ENCODE data around the gene DOC2A.
"Not testable (repeated sequence)": the region's sequence is repeated elsewhere in the genome, so short reads cannot be mapped to it uniquely, and the experiment has no call there.

DOC2A gene

GRCh38 chr16:30024451-30024850 lies 13.6 kb upstream of the DOC2A start:
- TF ChIP-seq TAF1 (IDR thresholded peaks at IDR 0.05; ENCODE audit: borderline replicate concordance, low read depth, low read length), result no peak
- FAIRE-seq (no peak), DNase-seq (ENCODE audit: insufficient read length) (no peak)

DNA sequence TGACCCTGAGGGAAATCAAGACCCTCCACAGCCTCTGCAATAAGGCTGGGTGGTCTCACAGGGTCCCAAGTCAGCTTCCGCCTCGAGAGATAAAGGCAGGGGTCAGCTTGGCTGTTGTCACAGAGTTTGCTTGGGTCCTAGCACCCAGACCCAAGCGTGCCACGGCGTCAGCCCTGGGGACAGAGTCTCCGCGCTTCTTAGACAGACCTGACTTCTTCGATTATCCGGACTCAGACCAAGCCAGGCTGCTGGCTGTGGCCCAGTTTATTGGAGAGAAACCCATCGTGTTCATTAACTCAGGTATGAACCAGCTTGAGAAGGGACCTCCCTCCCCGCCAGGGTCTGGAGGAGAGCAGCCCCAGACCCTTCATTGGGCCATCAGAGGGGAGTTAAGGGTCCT lies 12.8 kb upstream of the DOC2A start:
- FAIRE-seq (no peak), DNase-seq (ENCODE audit: insufficient read length) (no peak)
- TF ChIP-seq POLR2A (IDR thresholded peaks at IDR 0.05; ENCODE audit: low read depth, low read length) (no peak), TAF1 (IDR thresholded peaks at IDR 0.05; ENCODE audit: borderline replicate concordance, low read depth, low read length) (no peak), POLR2AphosphoS5 (IDR thresholded peaks at IDR 0.05; ENCODE audit: low read depth, low read length) (no peak)

DNA sequence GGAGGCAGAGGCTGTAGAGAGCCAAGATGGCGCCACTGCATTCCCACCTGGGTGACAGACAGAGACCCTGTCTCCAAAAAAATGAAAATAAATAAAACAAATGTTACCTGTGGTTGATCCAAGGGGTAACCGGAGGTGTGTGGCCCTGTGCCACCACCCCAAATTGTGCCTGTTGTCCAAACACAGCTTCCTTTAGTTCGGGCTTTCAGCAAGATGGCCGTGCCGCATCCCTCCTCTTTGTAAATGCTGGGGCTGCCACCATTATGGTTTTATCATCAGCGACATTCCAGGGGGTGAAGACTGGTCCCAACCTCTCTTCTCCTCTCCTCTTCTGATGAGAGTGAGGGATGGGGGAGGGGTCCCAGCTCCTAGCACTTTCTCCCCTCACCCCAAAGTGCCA lies 12.1 kb upstream of the DOC2A start, which contains the start of gene C16orf92:
Gene C16orf92 (plus strand): TSS at position 312 of the 400 bp plus-strand sequence. CDS start 143 bp downstream, outside the sequence.
- no peak for DNase-seq (ENCODE audit: insufficient read length)
- TF ChIP-seq TAF1 (IDR thresholded peaks at IDR 0.05; ENCODE audit: borderline replicate concordance, low read depth, low read length), result no peak
- no peak for TF ChIP-seq POLR2AphosphoS5 (IDR thresholded peaks at IDR 0.05; ENCODE audit: low read depth, low read length)
- TF ChIP-seq POLR2A (IDR thresholded peaks at IDR 0.05; ENCODE audit: low read depth, low read length), result no peak
- no peak for FAIRE-seq

GRCh38 chr16:30018731-30019158 lies 7.9 kb upstream of the DOC2A start:
- no peak for DNase-seq (ENCODE audit: insufficient read length)
- TF ChIP-seq TAF1 (IDR thresholded peaks at IDR 0.05; ENCODE audit: borderline replicate concordance, low read depth, low read length) (no peak), POLR2A (IDR thresholded peaks at IDR 0.05; ENCODE audit: low read depth, low read length) (no peak), POLR2AphosphoS5 (IDR thresholded peaks at IDR 0.05; ENCODE audit: low read depth, low read length) (no peak)
- FAIRE-seq, result no peak

- not testable (repeated sequence) for FAIRE-seq; DNase-seq (ENCODE audit: insufficient read length)
These were observed 7.1 kb upstream of the DOC2A start for GRCh38 chr16:30017937-30018336.

DNA sequence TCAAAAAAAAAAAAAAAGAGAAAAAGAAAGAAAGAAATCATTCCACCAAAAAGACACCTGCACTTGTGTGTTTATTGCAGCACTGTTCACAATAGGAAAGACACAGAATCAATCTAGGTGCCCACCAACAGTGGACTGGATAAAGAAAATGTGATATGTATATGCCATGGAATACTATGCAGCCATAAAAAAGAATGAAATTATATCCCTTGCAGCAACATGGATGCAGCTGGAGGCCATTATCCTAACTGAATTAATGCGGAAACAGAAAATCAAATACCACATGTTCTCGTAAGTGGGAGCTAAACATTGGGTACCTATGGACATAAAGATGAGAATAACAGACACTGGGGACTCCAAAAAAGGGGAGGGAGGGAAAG lies 6.4 kb upstream of the DOC2A start:
- FAIRE-seq, result no peak

DNA sequence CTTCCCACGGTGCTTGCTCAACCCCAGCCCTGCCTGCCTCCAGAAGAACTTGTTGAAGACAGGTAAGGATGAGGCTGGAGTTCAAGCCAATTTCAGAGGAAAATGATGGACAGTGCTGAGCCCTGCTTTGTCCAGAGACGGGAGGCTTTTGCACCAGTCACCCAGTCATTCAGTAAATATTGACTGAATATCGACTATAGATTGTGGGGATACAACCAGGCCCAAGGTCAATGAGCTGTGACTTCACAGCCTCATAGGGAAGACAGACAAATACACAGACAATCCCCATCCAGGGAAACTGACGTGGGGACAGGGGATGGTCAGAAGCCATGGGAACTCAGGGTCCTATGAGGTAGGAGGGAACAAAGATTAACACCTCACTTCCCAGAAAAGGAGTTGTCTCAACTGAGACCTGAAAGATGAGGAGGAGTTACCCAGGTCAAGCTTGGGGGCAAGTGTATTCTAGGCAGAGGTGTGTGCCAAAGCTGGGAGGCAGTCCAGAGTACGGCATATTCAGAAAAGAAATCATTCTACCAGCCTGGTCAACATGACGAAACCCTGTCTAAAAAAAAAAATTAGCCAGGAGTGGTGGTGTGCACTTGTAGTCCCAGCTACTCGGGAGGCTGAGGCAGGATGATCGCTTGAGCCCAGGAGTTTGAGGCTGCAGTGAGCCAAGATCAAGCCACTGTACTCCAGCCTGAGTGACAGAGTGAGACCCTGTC lies 5.9 kb upstream of the DOC2A start:
- FAIRE-seq, result no peak
- TF ChIP-seq TAF1 (IDR thresholded peaks at IDR 0.05; ENCODE audit: borderline replicate concordance, low read depth, low read length) (no peak), POLR2AphosphoS5 (IDR thresholded peaks at IDR 0.05; ENCODE audit: low read depth, low read length) (no peak), POLR2A (IDR thresholded peaks at IDR 0.05; ENCODE audit: low read depth, low read length) (no peak)

More for the DNA sequence above, 6.4 kb upstream of the DOC2A start:
- no peak for TF ChIP-seq POLR2AphosphoS5 (IDR thresholded peaks at IDR 0.05; ENCODE audit: low read depth, low read length)
- no peak for DNase-seq (ENCODE audit: insufficient read length)

GRCh38 chr16:30015450-30015849 lies 4.6 kb upstream of the DOC2A start:
- not testable (repeated sequence) for FAIRE-seq; DNase-seq (ENCODE audit: insufficient read length)

More for the DNA sequence above, 5.9 kb upstream of the DOC2A start:
- no peak for DNase-seq (ENCODE audit: insufficient read length)

- FAIRE-seq, result not testable (repeated sequence)
These were observed 1.8 kb upstream of the DOC2A start for GRCh38 chr16:30012598-30012997.

DNA sequence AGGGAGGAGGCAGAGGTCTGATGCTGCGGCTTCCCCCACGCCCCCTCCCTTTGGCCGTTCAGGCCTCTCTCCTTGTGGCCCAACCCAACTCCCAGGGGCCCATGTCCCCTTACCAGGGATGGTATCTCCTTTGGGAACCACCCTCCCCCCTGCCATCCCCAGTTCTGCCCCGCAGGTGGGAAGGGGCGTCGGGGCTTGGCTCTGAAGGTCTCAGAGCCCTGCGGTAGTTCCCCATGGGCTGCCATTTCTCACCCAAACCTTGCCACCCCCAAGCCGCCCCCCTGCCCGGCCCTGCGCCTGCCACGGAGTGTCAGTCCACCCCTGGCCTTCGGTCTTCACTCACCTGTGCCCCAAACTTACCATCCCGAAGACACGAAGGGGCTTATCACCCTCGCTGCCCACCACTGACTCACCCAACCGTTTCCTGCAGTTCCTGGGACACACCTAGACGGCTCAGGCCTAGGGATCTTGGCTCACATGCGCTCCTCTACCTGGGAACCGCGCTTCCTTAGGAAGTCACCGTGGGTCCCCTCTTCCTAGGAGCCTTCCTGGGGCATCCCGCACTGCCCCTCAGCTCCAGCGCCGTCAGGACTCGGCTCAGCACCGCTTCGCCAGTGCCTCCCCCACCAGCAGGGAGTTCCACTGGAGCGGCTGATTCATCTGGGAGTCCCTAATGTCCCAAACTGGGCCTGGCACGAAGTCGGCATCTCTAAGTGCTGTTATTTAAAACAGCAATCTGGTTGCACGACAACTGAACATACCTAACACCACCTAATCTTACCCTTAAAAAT lies 1.1 kb upstream of the DOC2A start:
- DNase-seq (ENCODE audit: insufficient read length) (no peak), FAIRE-seq (no peak)
- no peak for TF ChIP-seq POLR2AphosphoS5 (IDR thresholded peaks at IDR 0.05; ENCODE audit: low read depth, low read length)

More at GRCh38 chr16:30012598-30012997, 1.8 kb upstream of the DOC2A start:
- DNase-seq (ENCODE audit: insufficient read length), result not testable (repeated sequence)

DNA sequence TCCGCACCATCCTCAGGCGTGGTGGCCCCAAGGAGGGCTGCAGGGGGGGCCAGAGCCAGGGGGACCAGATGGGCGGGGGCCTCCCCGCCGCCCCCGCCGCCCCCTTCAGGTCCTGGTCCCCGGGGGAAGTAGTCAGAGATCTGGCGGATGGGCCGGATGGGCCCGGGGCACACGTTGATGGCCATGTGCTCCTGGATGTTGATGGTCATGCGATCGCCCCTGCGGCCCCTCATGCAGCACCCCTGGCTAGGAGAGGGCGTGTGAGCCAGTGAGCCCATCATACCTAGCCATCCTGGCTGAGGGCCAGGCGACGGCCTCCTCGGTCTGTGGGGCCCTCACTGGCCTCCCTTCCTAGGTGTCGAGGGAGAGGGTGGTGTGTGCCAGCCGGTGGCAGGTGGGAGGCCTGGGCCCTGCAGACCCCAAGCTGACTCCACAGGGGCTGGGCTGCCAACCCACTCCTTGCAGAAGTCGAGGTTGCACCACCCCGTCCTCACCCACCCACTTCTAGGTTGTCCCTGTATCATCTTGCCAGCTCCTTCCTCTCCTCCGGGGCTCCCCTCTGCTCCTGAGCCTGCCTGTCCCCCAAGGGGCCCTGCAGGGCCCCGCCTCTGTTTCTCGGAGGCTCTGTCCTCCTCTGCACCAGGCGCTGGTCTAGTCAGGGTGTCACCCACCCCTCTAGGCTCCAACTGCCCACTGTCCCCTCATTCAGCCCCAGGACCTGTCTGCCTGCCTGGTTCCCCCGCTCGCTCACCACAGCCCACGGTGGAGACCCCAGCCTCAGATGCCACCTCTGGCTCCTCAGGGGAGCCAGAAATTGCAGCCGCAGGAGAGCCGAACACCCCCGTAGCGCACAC lies 610 bp downstream of the DOC2A start:
- DNase-seq (ENCODE audit: insufficient read length), result no peak
- TF ChIP-seq POLR2A (IDR thresholded peaks at IDR 0.05; ENCODE audit: low read depth, low read length) (no peak), TAF1 (IDR thresholded peaks at IDR 0.05; ENCODE audit: borderline replicate concordance, low read depth, low read length) (no peak), POLR2AphosphoS5 (IDR thresholded peaks at IDR 0.05; ENCODE audit: low read depth, low read length) (no peak)
- FAIRE-seq, result no peak

Data from GM12892 (cell line).